Measurements from ENCODE around the gene TBC1D21. TPM values are rescaled to one million over a fixed set of nuclear protein-coding genes. Genes with fewer than 3 reads are reported as not detected.

TBC1D21 gene
- total and polyA plus RNA-seq, 10 of the 15 experiments (the other 5 are each of a cell fraction or from before 2014, with no cell fraction given), result not detected

DNA sequence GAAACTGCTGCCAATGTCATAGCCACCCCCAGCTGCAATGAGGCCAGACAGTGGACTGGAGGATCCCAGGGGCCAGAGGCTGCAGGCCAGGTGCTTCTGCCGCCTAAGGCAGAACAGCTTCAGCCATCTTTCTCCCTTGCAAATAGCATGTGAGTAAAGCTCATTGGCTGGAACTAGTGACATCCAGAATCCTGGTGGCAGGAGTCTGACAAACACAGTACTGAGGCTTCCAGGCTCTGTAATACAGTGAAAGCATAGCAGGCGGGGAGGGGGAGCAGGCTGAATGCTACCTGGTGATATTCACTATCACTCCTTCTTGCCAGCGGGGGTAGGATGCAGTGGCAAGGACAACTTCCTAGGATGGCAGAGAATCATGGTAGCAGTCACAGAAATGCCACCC lies 36.5 kb upstream of the TBC1D21 start (continued):
- TF ChIP-seq MEF2A (IDR thresholded peaks at IDR 0.05; ENCODE audit: insufficient read depth, low read depth, low read length), result no peak
- TF ChIP-seq CUX1 (IDR thresholded peaks at IDR 0.05; ENCODE audit: insufficient replicate concordance, low read depth, low read length), result no peak

DNA sequence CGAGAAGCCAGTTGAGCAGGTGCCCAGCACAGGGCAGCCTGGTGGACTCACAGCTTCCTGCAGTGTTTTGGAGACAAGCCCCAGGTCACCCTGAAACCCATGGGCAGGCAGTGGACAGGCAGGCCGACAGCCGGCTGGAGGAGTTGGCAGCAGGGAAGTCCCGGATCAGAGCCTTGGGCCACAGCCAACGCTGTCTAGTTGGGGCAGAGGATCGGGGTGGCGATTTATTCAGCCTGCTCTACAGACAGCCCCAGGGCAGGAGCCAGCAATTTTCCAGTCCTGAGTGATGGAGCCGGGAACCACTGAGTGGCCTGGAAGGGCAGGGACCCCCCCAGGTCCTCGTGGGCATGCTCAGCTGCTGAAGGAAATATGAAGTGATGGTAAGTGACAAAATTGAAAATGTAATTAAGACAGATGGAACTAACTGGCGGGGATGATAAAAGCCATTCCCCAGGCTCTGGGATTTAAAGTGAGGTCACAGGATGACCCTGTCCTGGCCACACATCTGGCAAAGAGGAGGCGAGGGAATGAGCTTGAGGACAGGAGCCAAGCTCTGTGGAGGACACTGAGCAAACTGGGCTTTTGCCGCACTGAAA lies 34.4 kb upstream of the TBC1D21 start:
- Histone ChIP-seq H3K27me3 (replicated peaks in 1 of 2; ENCODE audit: control insufficient read depth in 2 of 2, insufficient read depth in 2 of 2, low read length in 1 of 2) (peaks cover 0 to 4% of the 10 kb centered on the region in 2 experiments; a peak in 2 of 4 replicates), H3K4me3 (no peak overlapping the region), H3K4me2 (ENCODE audit: control insufficient read depth, insufficient read depth) (no peak overlapping the region), H3K27ac (ENCODE audit: control insufficient read depth, insufficient read depth) (no peak overlapping the region), H3K4me1 (ENCODE audit: control insufficient read depth, insufficient read depth, low read length) (no peaks in the 10 kb centered on the region), H2AFZ (ENCODE audit: control insufficient read depth, low read depth, low read length) (no peak overlapping the region), H4K20me1 (ENCODE audit: control insufficient read depth, insufficient read depth) (no peaks in the 10 kb centered on the region), H3K36me3 (ENCODE audit: control insufficient read depth in 2 of 2, insufficient read depth in 2 of 2, low read length in 1 of 2) (no peaks in the 10 kb centered on the region), H3K79me2 (ENCODE audit: control insufficient read depth, insufficient read depth, low read length) (no peaks in the 10 kb centered on the region), H3K9me3 (replicated peaks; ENCODE audit: control insufficient read depth, insufficient read depth, low read length) (no peaks in the 10 kb centered on the region), H3K9ac (ENCODE audit: control insufficient read depth, insufficient read depth, low read length) (no peak overlapping the region)
- FAIRE-seq, result no peak
- TF ChIP-seq ZNF207 (IDR thresholded peaks at IDR 0.05; ENCODE audit: borderline replicate concordance), result no peak
- TF ChIP-seq RAD51 (IDR thresholded peaks at IDR 0.05), result no peak
- TF ChIP-seq ATF7 (IDR thresholded peaks at IDR 0.05; ENCODE audit: low read depth), result no peak
- TF ChIP-seq PML (IDR thresholded peaks at IDR 0.05; ENCODE audit: low read length), result no peak
- TF ChIP-seq PKNOX1 (IDR thresholded peaks at IDR 0.05), result no peak
- TF ChIP-seq ASH2L (IDR thresholded peaks at IDR 0.05; ENCODE audit: borderline replicate concordance, low read depth), result no peak
- no peak for TF ChIP-seq DPF2 (IDR thresholded peaks at IDR 0.05)
- no peak for TF ChIP-seq ZZZ3 (IDR thresholded peaks at IDR 0.05; ENCODE audit: control insufficient read depth, insufficient read length, low read depth)
- no TSS peak for BruUV-seq (replicated peaks)
- 27% methylated on average over 12 of the region's 12 CpGs for WGBS (ENCODE audit: insufficient coverage, insufficient replicate concordance, low lambda C conversion rate, missing lambda C conversion rate)
- in situ Hi-C loops (cut with MboI), result no loop called here
- no peak for ATAC-seq
- CTCF ChIA-PET, result no interaction called here
- POLR2A ChIA-PET, result no interaction called here
- intact Hi-C loops (cut with micrococcal nuclease; ENCODE audit: unreplicated experiment), result no loop called here
- DNase-seq (ENCODE audit: low read depth, low spot score), result no peak
- SMC1A ChIA-PET (ENCODE audit: uncharacterized antibody, unreplicated experiment), result no interaction called here
- RAD21 ChIA-PET (ENCODE audit: unreplicated experiment), result no interaction called here
